Measurements from ENCODE around the gene ARID4A. TPM values are rescaled to one million over a fixed set of nuclear protein-coding genes. Genes with fewer than 3 reads are reported as not detected.

Gene ARID4A
- polyA plus RNA-seq, 3 donors = 6.5 to 13.2 (median 10.5) TPM

GRCh38 chr14:58397156-58397555 lies 98.8 kb downstream of the ARID4A start:
- H3K36me3 ChIP-seq (replicated peaks in 1 of 2; ENCODE audit: control insufficient read depth in 1 of 2, insufficient read depth in 2 of 2, low read length in 2 of 2) = no peaks in the 10 kb centered on the region
- no peaks in the 10 kb centered on the region for H3K9me3 Mint-ChIP-seq
- H2AFZ ChIP-seq (ENCODE audit: insufficient read depth, low read depth, low read length, poor library complexity, severe bottlenecking) = peak overlapping the region; percentile 97
- no peak overlapping the region for H3K4me3 ChIP-seq (replicated peaks in 1 of 3; ENCODE audit: low read depth in 2 of 3, low read length in 3 of 3)
- H3K9me3 ChIP-seq (replicated peaks in 1 of 2; ENCODE audit: control insufficient read depth in 1 of 2, insufficient read depth in 1 of 2, low read length in 2 of 2) = no peaks in the 10 kb centered on the region
- no peak overlapping the region for H3K4me3 Mint-ChIP-seq
- no peak overlapping the region for H3K27ac Mint-ChIP-seq
- WGBS (ENCODE audit: insufficient coverage) = 100% methylated on average over 5 of the region's 6 CpGs
- H3K27ac ChIP-seq (ENCODE audit: low read depth in 1 of 2, low read length in 2 of 2) = no peak overlapping the region
- peaks cover 12 to 18% of the 10 kb centered on the region in 2 donors for H3K4me1 ChIP-seq (ENCODE audit: control insufficient read depth in 1 of 2, insufficient read depth in 2 of 2, low read length in 2 of 2)
- H4K20me1 ChIP-seq (ENCODE audit: insufficient read depth, low read length) = no peaks in the 10 kb centered on the region
- no peak for DNase-seq
- no peak overlapping the region for H3K4me2 ChIP-seq (replicated peaks; ENCODE audit: extremely low read depth, low read length, poor library complexity, severe bottlenecking)
- peaks cover 2% of the 10 kb centered on the region in 2 donors for H3K36me3 Mint-ChIP-seq
- no peaks in the 10 kb centered on the region for H3K27me3 ChIP-seq (ENCODE audit: control insufficient read depth in 2 of 2, insufficient read depth in 2 of 2, low read length in 2 of 2)
- peaks cover 11% of the 10 kb centered on the region for H3K4me1 Mint-ChIP-seq
- intact Hi-C loops (cut with micrococcal nuclease) = no loop called here
- peaks cover 0 to 7% (median 2%) of the 10 kb centered on the region in 3 donors for H3K27me3 Mint-ChIP-seq (ENCODE audit: low read depth in 3 of 3)
- H3K9ac ChIP-seq (ENCODE audit: insufficient read depth, low read length, poor library complexity, severe bottlenecking) = no peak overlapping the region
- no peak for TF ChIP-seq CTCF (IDR thresholded peaks at IDR 0.05)
- no peaks in the 10 kb centered on the region for H3K79me2 ChIP-seq (ENCODE audit: insufficient read depth, low read length)

- H3K9me3 Mint-ChIP-seq = no peaks in the 10 kb centered on the region
- H3K4me3 Mint-ChIP-seq = no peak overlapping the region
- DNase-seq = no peak
- H3K36me3 ChIP-seq (replicated peaks in 1 of 2; ENCODE audit: control insufficient read depth in 1 of 2, insufficient read depth in 2 of 2, low read length in 2 of 2) = no peaks in the 10 kb centered on the region
- peaks cover 11% of the 10 kb centered on the region for H3K4me1 Mint-ChIP-seq
- H3K36me3 Mint-ChIP-seq = peaks cover 2 to 6% of the 10 kb centered on the region in 2 donors
- H3K27me3 ChIP-seq (ENCODE audit: control insufficient read depth in 2 of 2, insufficient read depth in 2 of 2, low read length in 2 of 2) = no peaks in the 10 kb centered on the region
- peaks cover 0 to 7% (median 2%) of the 10 kb centered on the region in 3 donors for H3K27me3 Mint-ChIP-seq (ENCODE audit: low read depth in 3 of 3)
- no peak overlapping the region for H3K4me2 ChIP-seq (replicated peaks; ENCODE audit: extremely low read depth, low read length, poor library complexity, severe bottlenecking)
- H2AFZ ChIP-seq (ENCODE audit: insufficient read depth, low read depth, low read length, poor library complexity, severe bottlenecking) = no peak overlapping the region
- no peaks in the 10 kb centered on the region for H3K9me3 ChIP-seq (replicated peaks in 1 of 2; ENCODE audit: control insufficient read depth in 1 of 2, insufficient read depth in 1 of 2, low read length in 2 of 2)
- no peak overlapping the region for H3K9ac ChIP-seq (ENCODE audit: insufficient read depth, low read length, poor library complexity, severe bottlenecking)
- no peak overlapping the region for H3K27ac Mint-ChIP-seq
- peaks cover 12 to 18% of the 10 kb centered on the region in 2 donors for H3K4me1 ChIP-seq (ENCODE audit: control insufficient read depth in 1 of 2, insufficient read depth in 2 of 2, low read length in 2 of 2)
- H3K79me2 ChIP-seq (ENCODE audit: insufficient read depth, low read length) = no peaks in the 10 kb centered on the region
- intact Hi-C loops (cut with micrococcal nuclease) = no loop called here
- no peak for TF ChIP-seq CTCF (IDR thresholded peaks at IDR 0.05)
- no peak overlapping the region for H3K4me3 ChIP-seq (replicated peaks in 1 of 3; ENCODE audit: low read depth in 2 of 3, low read length in 3 of 3)
- H4K20me1 ChIP-seq (ENCODE audit: insufficient read depth, low read length) = no peaks in the 10 kb centered on the region
- no peak overlapping the region for H3K27ac ChIP-seq (ENCODE audit: low read depth in 1 of 2, low read length in 2 of 2)
Measured at GRCh38 chr14:58398495-58398894, 100.1 kb downstream of the ARID4A start.

Data from CD14-positive monocyte (primary cell).